ENCODE measurements around the gene TMEM151B.

DNA sequence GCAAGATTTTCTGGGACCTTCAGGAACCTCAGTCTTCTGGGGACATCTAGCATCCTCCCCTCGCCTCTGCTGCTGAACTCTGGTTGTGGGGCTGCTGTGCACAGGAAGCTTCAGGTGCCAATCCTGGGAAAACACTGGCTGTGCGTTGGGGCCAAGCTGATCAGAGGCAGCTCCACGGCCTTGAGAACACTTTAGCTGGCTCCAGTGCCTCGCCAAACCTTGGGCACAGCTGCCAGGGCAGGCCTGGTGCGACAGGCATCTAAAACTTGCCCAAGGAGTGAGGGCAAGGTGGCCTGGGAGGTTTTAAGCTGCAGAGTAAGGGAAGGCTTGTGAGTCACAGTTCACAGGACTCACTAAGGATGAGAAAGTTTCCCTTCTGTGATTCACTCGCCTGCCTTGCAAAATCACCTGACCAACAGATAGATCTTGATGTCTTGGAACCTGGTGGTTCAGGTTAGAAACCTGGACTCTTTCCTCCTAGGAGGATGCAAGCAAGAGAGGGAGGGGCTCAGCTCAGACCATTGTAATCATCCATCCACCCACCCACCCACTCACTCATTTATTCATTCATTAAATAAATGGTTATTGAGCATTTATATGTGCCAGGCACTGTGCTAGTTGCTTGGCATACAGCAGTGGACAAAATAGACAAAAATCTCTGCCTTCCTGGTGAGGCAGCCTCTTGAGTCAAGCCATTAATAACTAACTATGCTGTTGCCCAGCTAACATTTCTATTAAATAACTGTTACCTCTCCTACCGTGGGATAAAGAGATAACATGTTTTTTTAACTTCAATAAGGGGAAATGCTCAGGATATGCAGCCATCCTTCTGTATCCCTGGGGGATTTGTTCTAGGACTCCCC, 69.7 kb downstream of the TMEM151B start:
- TF ChIP-seq, protein P1, sequence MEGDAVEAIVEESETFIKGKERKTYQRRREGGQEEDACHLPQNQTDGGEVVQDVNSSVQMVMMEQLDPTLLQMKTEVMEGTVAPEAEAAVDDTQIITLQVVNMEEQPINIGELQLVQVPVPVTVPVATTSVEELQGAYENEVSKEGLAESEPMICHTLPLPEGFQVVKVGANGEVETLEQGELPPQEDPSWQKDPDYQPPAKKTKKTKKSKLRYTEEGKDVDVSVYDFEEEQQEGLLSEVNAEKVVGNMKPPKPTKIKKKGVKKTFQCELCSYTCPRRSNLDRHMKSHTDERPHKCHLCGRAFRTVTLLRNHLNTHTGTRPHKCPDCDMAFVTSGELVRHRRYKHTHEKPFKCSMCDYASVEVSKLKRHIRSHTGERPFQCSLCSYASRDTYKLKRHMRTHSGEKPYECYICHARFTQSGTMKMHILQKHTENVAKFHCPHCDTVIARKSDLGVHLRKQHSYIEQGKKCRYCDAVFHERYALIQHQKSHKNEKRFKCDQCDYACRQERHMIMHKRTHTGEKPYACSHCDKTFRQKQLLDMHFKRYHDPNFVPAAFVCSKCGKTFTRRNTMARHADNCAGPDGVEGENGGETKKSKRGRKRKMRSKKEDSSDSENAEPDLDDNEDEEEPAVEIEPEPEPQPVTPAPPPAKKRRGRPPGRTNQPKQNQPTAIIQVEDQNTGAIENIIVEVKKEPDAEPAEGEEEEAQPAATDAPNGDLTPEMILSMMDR (IDR thresholded peaks at IDR 0.05 in 2 of 3, conservative IDR thresholded peaks at IDR 0.05 in 1 of 3; ENCODE audit: borderline replicate concordance in 1 of 3, insufficient read depth in 1 of 3, low read depth in 2 of 3, low read length in 2 of 3), result no peak
- TF ChIP-seq ZNF274 (IDR thresholded peaks at IDR 0.05; ENCODE audit: low read depth, low read length), result no peak
- no peak for TF ChIP-seq EZH2 (IDR thresholded peaks at IDR 0.05)
- TF ChIP-seq, protein P2, sequence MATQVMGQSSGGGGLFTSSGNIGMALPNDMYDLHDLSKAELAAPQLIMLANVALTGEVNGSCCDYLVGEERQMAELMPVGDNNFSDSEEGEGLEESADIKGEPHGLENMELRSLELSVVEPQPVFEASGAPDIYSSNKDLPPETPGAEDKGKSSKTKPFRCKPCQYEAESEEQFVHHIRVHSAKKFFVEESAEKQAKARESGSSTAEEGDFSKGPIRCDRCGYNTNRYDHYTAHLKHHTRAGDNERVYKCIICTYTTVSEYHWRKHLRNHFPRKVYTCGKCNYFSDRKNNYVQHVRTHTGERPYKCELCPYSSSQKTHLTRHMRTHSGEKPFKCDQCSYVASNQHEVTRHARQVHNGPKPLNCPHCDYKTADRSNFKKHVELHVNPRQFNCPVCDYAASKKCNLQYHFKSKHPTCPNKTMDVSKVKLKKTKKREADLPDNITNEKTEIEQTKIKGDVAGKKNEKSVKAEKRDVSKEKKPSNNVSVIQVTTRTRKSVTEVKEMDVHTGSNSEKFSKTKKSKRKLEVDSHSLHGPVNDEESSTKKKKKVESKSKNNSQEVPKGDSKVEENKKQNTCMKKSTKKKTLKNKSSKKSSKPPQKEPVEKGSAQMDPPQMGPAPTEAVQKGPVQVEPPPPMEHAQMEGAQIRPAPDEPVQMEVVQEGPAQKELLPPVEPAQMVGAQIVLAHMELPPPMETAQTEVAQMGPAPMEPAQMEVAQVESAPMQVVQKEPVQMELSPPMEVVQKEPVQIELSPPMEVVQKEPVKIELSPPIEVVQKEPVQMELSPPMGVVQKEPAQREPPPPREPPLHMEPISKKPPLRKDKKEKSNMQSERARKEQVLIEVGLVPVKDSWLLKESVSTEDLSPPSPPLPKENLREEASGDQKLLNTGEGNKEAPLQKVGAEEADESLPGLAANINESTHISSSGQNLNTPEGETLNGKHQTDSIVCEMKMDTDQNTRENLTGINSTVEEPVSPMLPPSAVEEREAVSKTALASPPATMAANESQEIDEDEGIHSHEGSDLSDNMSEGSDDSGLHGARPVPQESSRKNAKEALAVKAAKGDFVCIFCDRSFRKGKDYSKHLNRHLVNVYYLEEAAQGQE (IDR thresholded peaks at IDR 0.05; ENCODE audit: low read depth), result no peak
- TF ChIP-seq POLR2AphosphoS5 (IDR thresholded peaks at IDR 0.05; ENCODE audit: low read depth, low read length), result no peak
- no peak for TF ChIP-seq JUND (IDR thresholded peaks at IDR 0.05)
- TF ChIP-seq, protein P3, sequence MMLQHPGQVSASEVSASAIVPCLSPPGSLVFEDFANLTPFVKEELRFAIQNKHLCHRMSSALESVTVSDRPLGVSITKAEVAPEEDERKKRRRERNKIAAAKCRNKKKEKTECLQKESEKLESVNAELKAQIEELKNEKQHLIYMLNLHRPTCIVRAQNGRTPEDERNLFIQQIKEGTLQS (IDR thresholded peaks at IDR 0.05), result no peak
- TF ChIP-seq CEBPB (IDR thresholded peaks at IDR 0.05; ENCODE audit: low read depth), result no peak
- TF ChIP-seq TCF7L2 (IDR thresholded peaks at IDR 0.05; ENCODE audit: borderline replicate concordance, extremely low read depth, insufficient read depth, insufficient read length), result no peak
- no peak for TF ChIP-seq EZH2phosphoT487 (IDR thresholded peaks at IDR 0.05; ENCODE audit: borderline replicate concordance)

Data from HCT116 (cell line).